H54 (cell line): ENCODE results near the gene GSX1.

Source experiments
- DNase-seq: peaks from one replicate; pipeline ENCODE4 v3.0.0; 2011; ENCODE audit warnings: low spot score, mixed read lengths; ENCODE audit not compliant: insufficient read length
- FAIRE-seq: peaks from 3 replicates; lab custom pipeline; 2011; peaks lifted over from hg19 to GRCh38; lab: Jason Lieb, UNC
- POLR2A ChIP-seq: IDR thresholded peaks from 2 replicates; pipeline ENCODE4 v1.6.1; 2011; ENCODE audit warnings: low read depth, mild to moderate bottlenecking, low read length

GSX1 gene

DNA sequence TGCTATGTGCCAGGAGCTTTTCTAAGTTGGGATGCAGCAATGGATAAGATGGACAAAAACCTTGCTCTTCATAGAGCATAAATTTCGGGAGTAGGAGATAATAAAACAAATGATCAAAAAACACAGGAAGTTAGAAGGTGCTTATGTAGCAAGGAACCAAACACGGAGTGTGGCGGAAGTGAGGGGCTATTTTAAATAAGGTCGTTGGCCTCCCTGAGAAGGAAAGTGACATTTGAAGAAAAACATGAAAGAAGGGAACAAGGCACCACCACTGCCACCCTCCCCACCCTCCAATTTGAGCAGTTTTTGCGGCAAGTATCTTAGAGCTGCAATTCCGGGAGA is 3.2 kb upstream of the GSX1 start:
- FAIRE-seq, result no peak
- DNase-seq, result no peak
- no peak for TF ChIP-seq POLR2A

DNA sequence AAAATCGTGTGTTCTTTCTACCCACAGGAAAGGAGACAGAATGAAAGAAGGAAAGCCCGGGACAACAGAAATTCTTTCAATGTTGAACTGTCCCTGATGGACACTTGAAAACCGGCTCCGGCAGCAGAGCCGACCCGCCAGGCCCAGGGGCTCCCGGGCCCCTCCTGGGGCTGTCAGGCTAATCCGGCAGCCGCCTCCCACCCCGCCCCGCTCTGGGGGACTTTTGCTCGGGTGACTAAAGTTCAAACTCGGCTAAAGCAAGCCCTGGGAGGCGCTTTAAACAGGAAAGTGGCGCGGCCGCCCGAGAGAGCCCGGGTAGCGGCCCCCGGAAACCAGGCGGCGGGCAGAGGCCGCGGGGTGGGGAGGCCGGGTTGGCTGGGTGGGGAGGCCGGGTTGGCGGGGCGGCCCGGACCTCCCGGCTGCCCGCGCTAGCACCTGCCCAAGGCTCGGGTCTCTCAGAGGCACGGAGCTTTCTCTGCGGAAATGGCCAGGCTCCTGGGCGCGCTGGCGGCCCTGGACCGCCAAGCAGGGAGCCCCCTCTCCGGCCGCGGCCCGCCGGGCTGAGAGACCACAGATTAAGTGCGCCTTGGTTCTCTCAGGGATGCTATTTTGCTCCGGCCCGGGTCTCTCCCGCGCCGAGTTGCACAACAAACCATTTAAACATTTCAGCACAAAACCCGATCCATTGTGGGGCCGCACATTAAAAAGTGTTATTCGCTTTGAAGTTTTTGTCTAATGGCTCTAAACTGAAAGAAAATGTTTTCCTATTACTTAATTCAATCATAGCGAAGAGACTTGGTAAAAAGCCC is 2.6 kb upstream of the GSX1 start:
- no peak for TF ChIP-seq POLR2A
- FAIRE-seq (no peak), DNase-seq (no peak)

DNA sequence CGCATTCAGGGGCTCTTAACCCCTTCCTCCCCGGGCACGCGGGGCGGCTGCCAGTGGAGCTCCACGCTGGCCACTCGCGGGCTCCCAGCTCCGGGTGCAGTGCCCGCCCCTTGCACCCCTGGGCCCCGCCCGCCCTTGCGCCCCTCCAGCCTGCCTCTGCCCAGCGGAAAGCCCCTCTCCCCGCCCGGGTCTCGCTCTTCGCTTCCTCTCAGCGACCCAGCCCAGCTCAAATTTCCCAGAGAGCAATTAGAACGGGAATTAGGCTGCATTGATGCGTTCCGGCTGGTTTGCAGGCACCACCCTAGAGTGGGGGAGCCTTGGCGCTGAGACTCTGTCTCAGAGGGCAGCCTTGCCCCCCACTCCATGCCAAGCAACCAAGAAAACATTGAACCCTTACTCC is 1.8 kb upstream of the GSX1 start:
- FAIRE-seq, result no peak
- DNase-seq, result no peak
- no peak for TF ChIP-seq POLR2A

- DNase-seq, result no peak
- no peak for TF ChIP-seq POLR2A
- FAIRE-seq, result no peak
Measured at GRCh38 chr13:27791146-27791900, 960 bp upstream of the GSX1 start.

- DNase-seq (no peak), FAIRE-seq (no peak)
- TF ChIP-seq POLR2A, result no peak
Measured at GRCh38 chr13:27791901-27792392, 336 bp upstream of the GSX1 start.

GRCh38 chr13:27793507-27794367 is 1.5 kb downstream of the GSX1 start:
- no peak for FAIRE-seq
- DNase-seq, result no peak
- TF ChIP-seq POLR2A, result no peak

DNA sequence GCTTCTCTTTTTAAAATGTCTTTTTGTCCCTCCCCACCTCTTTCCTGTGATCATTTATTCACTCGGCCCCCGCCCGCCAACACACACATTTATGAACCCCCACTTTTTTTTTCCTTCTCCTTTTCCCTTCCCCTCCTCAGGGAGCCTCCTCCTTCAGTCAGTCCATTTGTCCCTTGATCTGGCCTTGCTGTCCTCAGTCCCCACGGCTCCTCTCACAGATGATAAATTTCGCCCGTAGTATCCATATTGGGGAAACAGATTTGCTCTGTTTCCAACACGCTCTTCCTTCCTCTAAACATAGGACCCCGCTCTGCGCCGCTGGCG is 2.0 kb downstream of the GSX1 start:
- no peak for DNase-seq
- FAIRE-seq, result no peak
- no peak for TF ChIP-seq POLR2A

GRCh38 chr13:27794921-27795717 is 2.8 kb downstream of the GSX1 start:
- no peak for TF ChIP-seq POLR2A
- FAIRE-seq (no peak), DNase-seq (no peak)

GRCh38 chr13:27795718-27796019 is 3.4 kb downstream of the GSX1 start:
- no peak for DNase-seq
- no peak for FAIRE-seq
- TF ChIP-seq POLR2A, result no peak

DNA sequence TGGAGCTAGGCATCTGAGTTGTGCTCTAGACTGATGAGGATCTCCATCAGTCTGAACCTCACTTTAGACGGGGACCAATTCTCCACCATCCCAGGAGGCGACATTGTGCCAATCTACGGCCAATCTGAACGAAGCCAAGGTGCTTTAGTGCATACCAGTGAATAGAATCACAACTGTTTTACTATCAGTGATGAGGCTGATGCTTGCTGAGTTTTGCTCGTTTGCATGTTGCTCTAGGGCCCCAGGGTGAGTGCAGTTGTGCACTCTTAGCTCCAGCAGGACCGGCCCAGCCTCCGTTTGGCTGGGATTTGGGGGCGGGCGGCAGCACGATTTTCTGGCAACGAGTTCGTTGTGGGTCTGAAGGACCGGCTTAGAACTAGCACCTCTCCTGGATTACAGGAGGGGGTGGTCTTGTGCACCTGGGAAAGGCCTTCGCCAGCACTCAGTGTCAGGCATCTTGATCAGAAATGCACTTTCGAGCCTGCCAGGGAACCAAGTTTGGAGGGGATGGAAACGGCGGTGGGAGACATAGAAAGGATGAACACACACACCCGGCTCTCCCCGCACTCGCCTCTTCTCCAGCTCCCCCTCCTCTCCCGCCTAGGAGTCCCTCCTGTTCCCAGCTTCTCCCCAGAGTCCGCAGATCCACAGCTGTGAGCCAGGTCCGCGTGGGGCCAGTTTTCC is 4.4 kb downstream of the GSX1 start:
- DNase-seq (no peak), FAIRE-seq (no peak)
- TF ChIP-seq POLR2A, result no peak

DNA sequence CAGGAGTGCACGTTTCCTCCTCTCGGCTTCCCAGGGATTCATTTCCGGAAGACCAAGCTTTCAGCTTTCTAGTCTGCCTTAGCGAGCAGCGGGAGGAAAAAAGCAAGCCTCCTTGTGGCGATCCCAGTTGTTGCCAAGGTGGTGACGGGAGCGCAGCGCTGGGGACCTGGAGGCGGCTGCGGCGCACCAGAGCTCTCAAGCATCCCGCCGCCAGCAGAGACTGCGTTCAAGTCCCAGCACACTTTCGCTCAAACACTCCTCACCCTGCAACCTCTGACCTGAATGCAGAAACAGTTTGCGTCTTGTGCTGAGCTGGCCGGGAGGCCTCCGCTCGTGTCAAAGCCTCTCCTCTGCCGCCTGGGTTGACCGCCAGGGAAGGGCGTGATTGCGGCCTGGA is 4.9 kb downstream of the GSX1 start:
- FAIRE-seq (no peak), DNase-seq (no peak)
- no peak for TF ChIP-seq POLR2A

DNA sequence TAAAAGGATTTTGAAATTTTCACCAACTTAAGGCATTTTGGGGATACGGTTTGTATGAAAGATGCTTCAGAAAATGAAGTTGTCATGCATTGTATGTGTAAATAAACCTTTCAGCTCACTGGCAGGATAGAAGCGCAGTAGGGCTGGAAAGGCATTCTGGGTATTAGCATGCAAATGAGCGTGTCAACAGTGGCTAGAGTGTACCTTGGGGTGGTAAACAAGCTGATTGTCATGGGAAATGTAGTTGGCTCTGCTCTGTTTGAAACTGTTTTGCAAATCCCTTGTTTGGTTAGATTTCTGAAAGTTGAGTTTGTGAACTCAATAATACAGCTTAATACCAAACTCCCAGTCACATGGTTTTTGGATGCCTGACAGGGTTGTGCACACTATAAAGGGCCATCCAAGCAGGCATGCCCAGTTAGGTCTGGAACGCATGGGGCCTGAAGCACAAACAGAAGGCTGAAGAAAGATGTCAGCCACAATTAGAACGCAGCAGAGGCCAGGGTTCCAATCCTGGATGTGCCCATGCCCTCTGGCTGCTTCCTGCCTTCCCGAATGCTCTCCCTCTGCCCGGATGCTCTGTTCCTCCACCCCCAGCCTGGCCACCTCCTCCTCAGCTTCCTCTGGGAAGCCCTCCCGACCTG is 14.6 kb downstream of the GSX1 start:
- DNase-seq (no peak), FAIRE-seq (no peak)
- no peak for TF ChIP-seq POLR2A
